Calu3 (cell line): ENCODE data around the gene P2RX6. TPM values are rescaled to one million over a fixed set of nuclear protein-coding genes. Genes with fewer than 3 reads are reported as not detected.

Experiments used
- BruUV-seq: library from RNA; stranded (reverse); fragments of 400-500 nt; replicated peaks from 2 replicates; lab custom pipeline; 2021; lab: Mats Ljungman, UMichigan
- CTCF ChIA-PET: fragments of 300-600 bp; sonication (Branson Sonifier 250); formaldehyde crosslinking; loops from one replicate; lab custom pipeline; 2022; ENCODE audit warnings: antibody characterized with exemption; lab: Charles Lee
- DNase-seq: peaks from one replicate; pipeline ENCODE4 v3.0.0; 2022
- H3K27ac Mint-ChIP-seq: one replicate; pipeline ENCODE4 v1.8.0; 2022; ENCODE audit warnings: mixed read lengths; ENCODE audit not compliant: unreplicated experiment
- H3K27me3 Mint-ChIP-seq: one replicate; pipeline ENCODE4 v1.8.0; 2022; ENCODE audit warnings: mixed read lengths; ENCODE audit not compliant: unreplicated experiment
- H3K36me3 Mint-ChIP-seq: one replicate; pipeline ENCODE4 v1.8.0; 2022; ENCODE audit warnings: mild to moderate bottlenecking, moderate library complexity, mixed read lengths; ENCODE audit not compliant: insufficient read depth, unreplicated experiment
- H3K4me1 Mint-ChIP-seq: one replicate; pipeline ENCODE4 v1.8.0; 2022; ENCODE audit warnings: mild to moderate bottlenecking, low read depth, mixed read lengths; ENCODE audit not compliant: unreplicated experiment
- H3K4me3 Mint-ChIP-seq: one replicate; pipeline ENCODE4 v1.8.0; 2022; ENCODE audit warnings: mild to moderate bottlenecking, low read depth, moderate library complexity, mixed read lengths; ENCODE audit not compliant: unreplicated experiment
- H3K9me3 Mint-ChIP-seq: one replicate; pipeline ENCODE4 v1.8.0; 2022; ENCODE audit warnings: low read depth, mixed read lengths; ENCODE audit not compliant: unreplicated experiment
- intact Hi-C: fragments of 100-400 bp; cut with micrococcal nuclease; formaldehyde crosslinking; loops from one replicate; pipeline ENCODE4 v1.10.0; 2022; ENCODE audit not compliant: unreplicated experiment
- total RNA-seq: library from RNA; stranded (reverse); gene quantifications from 2 replicates; pipeline ENCODE4 v1.2.3, GENCODE V29; 2022
- TF ChIP-seq, protein P1 (sequence below): fragments of 200-600 bp; IDR thresholded peaks from one replicate; pipeline ENCODE4 v1.8.0; 2022; ENCODE audit warnings: antibody characterized with exemption; ENCODE audit not compliant: unreplicated experiment

P2RX6 gene
- total RNA-seq, 1 experiment from 2014 or later: 0.26 TPM

DNA sequence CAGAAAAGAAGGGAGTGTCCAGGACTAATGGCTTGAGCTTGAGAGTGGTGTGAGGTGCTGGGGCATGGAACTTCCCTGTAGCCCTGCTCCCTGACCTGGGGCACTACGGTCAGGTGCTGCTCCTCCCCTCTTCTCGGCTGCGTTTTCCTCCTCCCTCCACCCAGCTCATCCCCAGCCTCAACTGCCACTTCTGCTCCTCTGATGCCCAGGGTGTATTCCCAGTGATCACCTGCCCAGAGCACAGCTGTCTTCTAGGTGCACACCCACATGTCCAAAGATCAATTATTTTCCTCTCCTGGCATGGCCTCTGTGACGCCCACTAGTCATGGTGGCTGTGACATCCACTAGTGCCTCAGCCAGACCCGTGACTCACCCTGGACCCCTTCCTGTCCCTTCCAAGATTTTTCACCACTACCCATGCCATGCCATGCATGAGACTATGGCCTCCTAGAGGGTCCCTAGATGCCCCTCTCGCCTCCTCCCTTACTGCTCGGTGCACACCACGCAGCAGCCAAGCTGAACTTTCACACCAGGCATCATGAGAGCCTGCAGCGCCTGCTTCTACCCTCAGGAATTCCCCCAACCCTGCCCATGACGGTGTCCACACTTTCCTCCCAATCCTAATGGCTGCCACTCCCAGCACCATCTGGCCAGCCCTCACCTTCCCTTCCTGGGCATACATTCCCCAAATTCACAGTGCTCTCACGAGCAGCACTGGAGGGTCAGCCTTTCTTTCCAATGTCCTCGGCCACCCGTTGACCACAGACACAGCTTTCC is 1.9 kb downstream of the P2RX6 start:
- intact Hi-C loops: no loop called here

DNA sequence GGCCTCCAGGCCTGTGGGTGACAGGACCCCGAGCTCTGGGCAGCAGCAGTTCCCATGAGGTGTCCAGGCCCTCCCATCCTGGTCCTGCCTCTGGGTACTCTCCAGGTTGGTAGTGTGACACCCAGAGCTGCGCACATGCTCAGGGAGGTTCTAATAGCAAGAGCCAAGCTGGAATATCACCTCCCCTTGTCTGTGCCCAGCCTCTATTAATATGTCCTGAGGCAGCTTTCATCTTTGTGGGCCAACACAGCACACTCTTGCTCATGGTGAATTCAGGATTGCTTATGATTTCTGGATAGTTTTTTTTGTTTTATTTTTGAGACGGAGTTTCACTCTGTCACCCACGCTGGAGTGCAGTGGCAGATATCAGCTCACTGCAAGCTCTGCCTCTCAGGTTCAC is 3.3 kb downstream of the P2RX6 start:
- no peaks in the 10 kb centered on the region for H3K36me3 Mint-ChIP-seq
- intact Hi-C loops: no loop called here
- DNase-seq: no peak
- H3K27me3 Mint-ChIP-seq: peaks cover 61% of the 10 kb centered on the region
- H3K4me3 Mint-ChIP-seq: no peak overlapping the region
- CTCF ChIA-PET: no interaction called here
- H3K9me3 Mint-ChIP-seq: no peaks in the 10 kb centered on the region
- H3K27ac Mint-ChIP-seq: no peak overlapping the region
- peaks cover 18% of the 10 kb centered on the region for H3K4me1 Mint-ChIP-seq
- no TSS peak for BruUV-seq
- TF ChIP-seq, protein P1, sequence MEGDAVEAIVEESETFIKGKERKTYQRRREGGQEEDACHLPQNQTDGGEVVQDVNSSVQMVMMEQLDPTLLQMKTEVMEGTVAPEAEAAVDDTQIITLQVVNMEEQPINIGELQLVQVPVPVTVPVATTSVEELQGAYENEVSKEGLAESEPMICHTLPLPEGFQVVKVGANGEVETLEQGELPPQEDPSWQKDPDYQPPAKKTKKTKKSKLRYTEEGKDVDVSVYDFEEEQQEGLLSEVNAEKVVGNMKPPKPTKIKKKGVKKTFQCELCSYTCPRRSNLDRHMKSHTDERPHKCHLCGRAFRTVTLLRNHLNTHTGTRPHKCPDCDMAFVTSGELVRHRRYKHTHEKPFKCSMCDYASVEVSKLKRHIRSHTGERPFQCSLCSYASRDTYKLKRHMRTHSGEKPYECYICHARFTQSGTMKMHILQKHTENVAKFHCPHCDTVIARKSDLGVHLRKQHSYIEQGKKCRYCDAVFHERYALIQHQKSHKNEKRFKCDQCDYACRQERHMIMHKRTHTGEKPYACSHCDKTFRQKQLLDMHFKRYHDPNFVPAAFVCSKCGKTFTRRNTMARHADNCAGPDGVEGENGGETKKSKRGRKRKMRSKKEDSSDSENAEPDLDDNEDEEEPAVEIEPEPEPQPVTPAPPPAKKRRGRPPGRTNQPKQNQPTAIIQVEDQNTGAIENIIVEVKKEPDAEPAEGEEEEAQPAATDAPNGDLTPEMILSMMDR: no peak

More for the DNA sequence above, 1.9 kb downstream of the P2RX6 start:
- Mint-ChIP-seq H3K27me3 (peaks cover 54% of the 10 kb centered on the region), H3K9me3 (no peaks in the 10 kb centered on the region), H3K4me3 (no peak overlapping the region), H3K4me1 (peaks cover 18% of the 10 kb centered on the region), H3K27ac (no peak overlapping the region), H3K36me3 (no peaks in the 10 kb centered on the region)
- CTCF ChIA-PET: interaction anchor here (0.7 kb wide), 1 partner anchor 131 kb away, joined by 6 read pairs; no protein-coding TSS in a partner anchor
- no peak for DNase-seq
- BruUV-seq: no TSS peak
- TF ChIP-seq, protein P1: no peak

- H3K36me3 Mint-ChIP-seq: peaks cover 4% of the 10 kb centered on the region
- H3K9me3 Mint-ChIP-seq: no peaks in the 10 kb centered on the region
- TF ChIP-seq, protein P1: peak; percentile 24
- H3K27me3 Mint-ChIP-seq: peaks cover 62% of the 10 kb centered on the region
- H3K4me1 Mint-ChIP-seq: no peaks in the 10 kb centered on the region
- no peak for DNase-seq
- BruUV-seq: no TSS peak
- H3K27ac Mint-ChIP-seq: no peak overlapping the region
- CTCF ChIA-PET: no interaction called here
- intact Hi-C loops: no loop called here
- H3K4me3 Mint-ChIP-seq: no peak overlapping the region
These were observed 6.0 kb downstream of the P2RX6 start for GRCh38 chr22:21020802-21021429.

GRCh38 chr22:21022507-21022906 is 7.5 kb downstream of the P2RX6 start:
- peaks cover 5% of the 10 kb centered on the region for H3K36me3 Mint-ChIP-seq
- no peaks in the 10 kb centered on the region for H3K9me3 Mint-ChIP-seq
- no peak overlapping the region for H3K27ac Mint-ChIP-seq
- no peaks in the 10 kb centered on the region for H3K4me1 Mint-ChIP-seq
- H3K27me3 Mint-ChIP-seq: peaks cover 51% of the 10 kb centered on the region
- no peak for DNase-seq
- intact Hi-C loops: no loop called here
- H3K4me3 Mint-ChIP-seq: no peak overlapping the region
- CTCF ChIA-PET: no interaction called here
- TF ChIP-seq, protein P1: no peak
- no TSS peak for BruUV-seq
